ENCODE data around the gene GON7.
"Not testable (repeated sequence)": the region's sequence is repeated elsewhere in the genome, so short reads cannot be mapped to it uniquely, and the experiment has no call there.

GON7 gene

GRCh38 chr14:93206793-93207467 is at the start of gene GON7, which contains the start of gene UBR7:
GON7 (minus strand) TSS chr14:93207065; CDS start chr14:93207037, 28 bp downstream.
UBR7 (plus strand) TSS chr14:93207256; CDS start chr14:93207292, 36 bp downstream.
- peak; percentile 98 for DNase-seq (ENCODE audit: low spot score)

- DNase-seq (ENCODE audit: low spot score) = no peak
Measured at GRCh38 chr14:93249128-93249831, 42.4 kb upstream of the GON7 start.

GRCh38 chr14:93246534-93246933 is 39.7 kb upstream of the GON7 start:
- no peak for DNase-seq (ENCODE audit: low spot score)

GRCh38 chr14:93245764-93246420 is 39.0 kb upstream of the GON7 start:
- DNase-seq (ENCODE audit: low spot score) = no peak

GRCh38 chr14:93240678-93241000 is 33.8 kb upstream of the GON7 start:
- DNase-seq (ENCODE audit: low spot score) = no peak

GRCh38 chr14:93239869-93240677 is 33.2 kb upstream of the GON7 start:
- DNase-seq (ENCODE audit: low spot score) = peak; percentile 32

GRCh38 chr14:93234798-93235197 is 27.9 kb upstream of the GON7 start:
- DNase-seq (ENCODE audit: low spot score) = peak; percentile 76

- not testable (repeated sequence) for DNase-seq (ENCODE audit: low spot score)
Measured at GRCh38 chr14:93233078-93233477, 26.2 kb upstream of the GON7 start.

- DNase-seq (ENCODE audit: low spot score) = no peak
Measured at GRCh38 chr14:93232159-93232558, 25.3 kb upstream of the GON7 start.

- DNase-seq (ENCODE audit: low spot score) = peak; percentile 78
Measured at GRCh38 chr14:93231129-93231979, 24.5 kb upstream of the GON7 start.

- DNase-seq (ENCODE audit: low spot score) = no peak
Measured at GRCh38 chr14:93230539-93230938, 23.7 kb upstream of the GON7 start.

- DNase-seq (ENCODE audit: low spot score) = no peak
Measured at GRCh38 chr14:93228550-93228949, 21.7 kb upstream of the GON7 start.

GRCh38 chr14:93223565-93223964 is 16.7 kb upstream of the GON7 start:
- no peak for DNase-seq (ENCODE audit: low spot score)

GRCh38 chr14:93220509-93220908 is 13.6 kb upstream of the GON7 start:
- DNase-seq (ENCODE audit: low spot score) = no peak

- peak; percentile 42 for DNase-seq (ENCODE audit: low spot score)
Measured at GRCh38 chr14:93219103-93219726, 12.3 kb upstream of the GON7 start.

- DNase-seq (ENCODE audit: low spot score) = no peak
Measured at GRCh38 chr14:93214598-93214997, 7.7 kb upstream of the GON7 start.

- no peak for DNase-seq (ENCODE audit: low spot score)
Measured at GRCh38 chr14:93212432-93212831, 5.6 kb upstream of the GON7 start.

- peak; percentile 74 for DNase-seq (ENCODE audit: low spot score)
Measured at GRCh38 chr14:93207468-93208308, 823 bp upstream of the GON7 start.

- DNase-seq (ENCODE audit: low spot score) = no peak
Measured at GRCh38 chr14:93201155-93201704, 5.6 kb downstream of the GON7 start.

GRCh38 chr14:93200553-93200952 is 6.3 kb downstream of the GON7 start:
- DNase-seq (ENCODE audit: low spot score) = no peak
